GM11168 (cell line): Measurements from ENCODE around the gene WFDC8.

Experiments used
- in situ Hi-C: fragments of 300-500 bp; cut with MboI; formaldehyde crosslinking; loops from one replicate; pipeline ENCODE4 v1.12.0; 2022; ENCODE audit warnings: low sequenced_read_pairs; ENCODE audit not compliant: unreplicated experiment

The WFDC8 gene

GRCh38 chr20:45552456-45552855 is 26.6 kb downstream of the WFDC8 start:
- in situ Hi-C loops, result no loop called here

GRCh38 chr20:45550765-45551164 is 28.3 kb downstream of the WFDC8 start:
- in situ Hi-C loops, result no loop called here

- in situ Hi-C loops, result no loop called here
Measured at GRCh38 chr20:45548410-45548809, 30.7 kb downstream of the WFDC8 start.

- in situ Hi-C loops, result no loop called here
Measured at GRCh38 chr20:45547206-45547770, 31.8 kb downstream of the WFDC8 start, which contains the start of gene EPPIN. EPPIN (minus strand) TSS chr20:45547401; CDS start chr20:45547357, 44 bp downstream.

GRCh38 chr20:45545754-45546453 is 33.2 kb downstream of the WFDC8 start:
- in situ Hi-C loops, result no loop called here

- in situ Hi-C loops, result no loop called here
Measured at GRCh38 chr20:45545351-45545750, 33.7 kb downstream of the WFDC8 start.

DNA sequence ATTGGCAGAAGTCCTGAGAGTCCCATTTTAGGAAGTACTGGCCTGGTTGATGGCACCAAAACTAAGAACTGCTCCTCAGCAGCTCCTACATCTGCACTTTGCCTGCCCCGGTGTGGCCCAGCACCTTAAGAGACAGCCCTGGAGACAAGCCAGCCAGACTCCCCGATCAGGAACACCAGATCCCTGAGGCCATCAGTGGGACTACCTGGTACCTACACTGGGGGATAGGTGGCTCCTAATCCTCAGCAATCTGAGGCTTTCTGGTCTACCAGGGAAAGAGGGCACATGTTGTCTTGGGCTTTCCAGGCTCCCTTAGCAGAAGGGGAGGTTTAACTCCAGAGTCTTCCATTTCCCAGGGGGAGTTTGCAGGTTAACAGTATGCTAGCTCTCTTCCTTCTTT is 39.7 kb downstream of the WFDC8 start, which contains the start of gene WFDC6:
Gene WFDC6 (minus strand): TSS at position 101 of the 400 bp plus-strand sequence. CDS start 75 bp downstream, at position 26.
- in situ Hi-C loops, result no loop called here

DNA sequence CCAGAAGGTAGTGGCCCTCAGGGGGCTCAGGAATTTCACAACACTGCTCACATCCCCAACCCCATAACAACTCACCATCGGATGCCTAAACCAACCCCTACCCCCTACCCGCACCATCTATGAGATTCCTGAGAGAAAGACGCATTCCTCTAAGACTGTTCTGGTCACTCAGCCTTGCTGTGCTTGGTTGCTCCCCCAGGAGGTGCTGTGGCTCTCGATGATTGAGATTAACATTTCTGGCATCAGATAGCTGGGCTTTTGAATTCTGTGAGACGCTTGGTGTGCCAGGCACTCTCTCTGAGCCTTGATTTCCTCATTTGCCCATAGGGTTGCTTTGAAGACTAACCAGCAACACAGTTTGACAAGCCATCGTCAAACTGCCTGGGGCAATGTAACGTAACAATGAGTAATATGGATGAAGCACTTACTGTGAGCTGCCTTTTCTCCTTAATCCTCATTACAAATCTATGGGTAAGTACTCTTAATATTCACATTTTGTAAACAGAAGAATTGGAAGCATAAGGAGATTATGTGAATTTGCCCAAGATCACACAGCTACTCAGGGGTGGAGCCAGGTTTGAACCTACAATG is 40.8 kb downstream of the WFDC8 start:
- in situ Hi-C loops, result no loop called here

GRCh38 chr20:45527294-45527693 is 51.8 kb downstream of the WFDC8 start:
- in situ Hi-C loops, result no loop called here

DNA sequence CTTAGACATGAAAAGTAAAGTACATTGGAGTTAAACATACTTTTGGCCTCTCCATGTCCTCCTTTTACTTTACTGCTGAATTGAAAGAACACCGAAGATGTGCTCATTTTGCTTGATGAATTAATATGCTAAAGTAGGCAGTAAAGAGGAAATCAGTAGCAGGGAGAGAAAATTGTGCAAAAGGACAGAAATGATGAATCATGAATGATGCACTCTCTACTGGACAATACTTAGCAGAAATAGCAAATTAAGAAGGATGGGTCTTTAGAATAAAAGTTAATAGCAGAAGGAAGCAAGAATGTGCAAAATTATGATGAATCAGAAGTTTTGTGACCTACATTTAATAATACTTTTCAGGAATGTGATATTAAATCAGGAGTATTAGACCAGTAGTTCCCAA is 55.3 kb downstream of the WFDC8 start:
- in situ Hi-C loops, result no loop called here

DNA sequence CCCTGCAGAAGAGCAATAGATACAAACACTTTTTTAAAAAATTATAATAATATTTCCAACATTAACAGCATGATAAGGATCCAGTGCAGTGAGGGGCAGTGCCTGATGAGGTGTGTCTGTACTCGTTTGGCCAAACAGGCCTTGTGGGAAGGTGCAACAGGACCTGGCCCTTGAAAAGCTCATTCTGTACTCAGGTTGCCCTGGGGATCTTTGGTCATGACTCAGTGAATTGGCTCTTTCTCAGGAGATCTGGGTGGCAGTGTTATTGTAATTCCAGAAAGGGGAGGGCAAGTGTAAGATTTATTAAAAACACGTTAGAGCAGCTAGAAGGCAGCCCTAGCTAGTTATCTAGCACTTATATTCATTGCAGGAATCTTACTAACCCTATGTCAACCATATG is 60.8 kb downstream of the WFDC8 start:
- in situ Hi-C loops, result no loop called here

- in situ Hi-C loops, result no loop called here
Measured at GRCh38 chr20:45515147-45515913, 63.8 kb downstream of the WFDC8 start, which contains the start of gene SPINT3. SPINT3 (minus strand) TSS chr20:45515622; CDS start chr20:45515608, 14 bp downstream.

DNA sequence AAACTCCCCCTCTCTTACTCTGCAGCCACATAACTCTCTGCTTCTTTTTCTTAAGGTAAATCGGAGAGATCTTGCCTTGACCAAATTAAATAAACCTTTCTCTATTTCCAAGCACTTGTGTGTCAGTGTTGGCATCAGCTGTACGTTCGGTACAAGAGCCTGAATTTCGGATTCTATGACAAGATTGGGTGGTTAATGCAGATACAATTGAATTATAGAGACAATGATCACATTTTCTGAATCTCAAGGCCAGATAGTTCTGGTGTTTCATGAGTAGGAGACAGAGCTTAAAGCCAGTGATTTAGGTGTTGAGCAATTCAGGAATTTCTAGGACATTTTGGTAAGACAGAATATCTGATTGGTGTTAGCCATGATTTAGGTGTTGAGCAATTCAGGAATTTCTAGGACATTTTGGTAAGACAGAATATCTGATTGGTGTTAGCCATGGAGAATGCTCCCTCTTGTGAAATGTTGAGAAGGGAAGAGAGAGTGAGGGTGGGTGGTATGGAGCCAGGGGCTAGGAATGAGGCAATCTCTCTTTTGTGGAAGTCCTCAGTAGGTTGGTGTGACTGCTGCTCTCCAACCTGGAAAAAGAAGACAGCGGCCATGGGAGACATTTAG is 68.7 kb downstream of the WFDC8 start:
- in situ Hi-C loops, result no loop called here

DNA sequence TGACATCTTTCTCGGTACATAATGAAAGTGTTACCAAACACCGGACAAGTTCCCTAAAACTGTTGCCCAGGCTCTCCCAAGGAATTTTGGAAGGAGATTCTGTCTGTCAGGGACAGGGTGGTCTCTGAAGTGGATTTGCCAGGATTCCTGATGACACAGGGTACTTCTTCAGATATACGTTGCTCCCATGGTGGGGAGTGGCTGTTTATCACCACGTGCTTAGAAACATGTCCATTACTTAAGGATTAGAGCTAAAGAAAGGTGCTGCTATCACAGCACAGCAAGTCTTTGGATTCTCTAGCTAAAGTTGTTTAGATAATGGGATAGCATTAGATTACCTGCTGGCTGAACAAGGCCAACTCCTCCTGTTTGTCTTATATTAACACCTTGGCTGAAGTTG is 70.0 kb downstream of the WFDC8 start:
- in situ Hi-C loops, result no loop called here

DNA sequence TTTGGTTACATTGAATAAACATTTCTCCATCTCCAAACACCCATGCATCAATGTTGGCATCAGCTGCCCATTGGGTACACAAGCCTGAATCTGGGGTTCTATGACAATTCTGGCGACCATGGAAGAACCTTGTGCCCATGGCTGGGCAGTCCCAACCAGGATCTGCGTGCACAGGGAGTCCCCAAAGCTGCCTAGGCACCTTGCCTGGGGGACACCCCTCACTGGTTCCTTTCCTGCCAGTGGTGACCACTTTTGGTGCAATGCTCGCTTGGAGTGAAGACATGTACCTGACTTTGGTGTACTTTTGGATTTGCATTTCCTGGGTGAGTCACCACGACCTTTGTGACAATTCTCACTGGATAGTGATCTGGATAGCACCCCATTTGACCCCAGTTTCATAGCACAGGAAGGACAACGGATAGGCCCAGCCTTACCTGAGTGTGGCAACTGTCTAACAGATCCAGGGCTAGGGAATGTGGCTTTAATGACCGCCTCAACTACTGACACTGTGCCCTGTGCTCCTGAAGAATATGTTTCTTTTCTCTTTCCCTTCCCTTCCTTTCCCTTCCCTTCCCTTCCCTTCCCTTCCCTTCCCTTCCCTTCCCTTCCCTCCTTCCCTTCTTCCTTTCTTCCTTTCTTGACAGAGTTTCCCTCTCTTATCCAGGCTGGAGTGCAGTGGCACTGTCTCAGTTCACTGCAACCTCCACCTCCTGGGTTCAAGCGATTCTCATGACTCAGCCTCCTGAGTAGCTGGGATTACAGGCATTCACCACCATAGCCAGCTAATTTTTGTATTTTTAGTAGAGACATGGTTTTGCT is 70.8 kb downstream of the WFDC8 start:
- in situ Hi-C loops, result no loop called here

DNA sequence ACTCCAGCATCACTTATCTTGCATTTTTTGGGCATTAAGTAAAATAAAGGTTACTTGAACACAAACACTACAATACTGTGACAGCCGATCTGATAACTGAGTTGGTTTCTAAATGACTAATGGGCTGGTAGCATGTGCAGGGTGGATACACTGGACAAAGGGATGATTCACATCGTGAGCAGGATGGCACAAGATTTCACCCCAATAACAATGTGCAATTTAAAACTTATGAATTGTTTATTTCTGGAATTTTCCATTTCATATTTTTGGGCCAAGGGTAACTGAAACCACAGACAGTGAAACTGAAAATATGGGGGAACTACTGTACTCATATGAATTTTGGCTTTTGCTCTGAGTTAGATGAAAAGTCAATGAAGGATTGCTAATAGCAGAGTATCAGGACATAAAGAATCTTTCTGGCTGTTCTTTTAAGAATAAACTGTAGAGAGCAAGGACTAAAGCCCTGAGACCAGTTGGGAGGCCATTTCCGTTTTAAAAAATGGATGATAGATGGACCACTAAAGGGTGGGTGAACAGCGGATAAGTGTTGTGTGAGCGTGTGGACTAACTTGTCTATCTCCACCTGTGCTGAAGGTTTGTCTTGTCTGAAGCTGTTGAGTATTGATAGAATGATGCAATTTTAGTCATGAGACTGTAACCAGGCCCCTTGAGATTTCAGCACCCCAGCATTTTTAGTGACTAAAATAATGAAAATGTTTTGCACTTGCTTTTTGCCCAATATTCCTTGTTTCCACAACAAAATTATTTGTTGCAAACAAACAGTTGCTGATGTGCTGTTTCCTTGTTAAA is 71.9 kb downstream of the WFDC8 start:
- in situ Hi-C loops, result no loop called here

DNA sequence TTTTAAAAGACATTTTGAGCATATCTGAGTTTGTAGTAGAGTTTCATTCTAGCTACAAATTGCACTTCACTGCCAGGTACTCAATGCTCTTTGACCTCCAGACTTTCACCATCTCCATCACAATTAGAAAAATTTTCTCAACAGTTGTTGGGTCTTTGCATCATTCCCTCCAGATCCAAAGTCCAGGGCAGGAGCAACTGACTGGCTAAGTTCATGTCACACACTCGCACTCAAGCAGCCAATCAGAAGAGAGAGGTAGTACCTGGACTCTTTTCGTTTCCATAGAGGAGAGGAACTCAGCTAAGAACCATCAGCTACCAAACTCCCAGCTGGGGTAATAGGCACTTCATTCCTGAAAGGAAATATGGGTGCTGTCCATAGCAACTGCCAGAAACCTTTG is 72.7 kb downstream of the WFDC8 start:
- in situ Hi-C loops, result no loop called here

DNA sequence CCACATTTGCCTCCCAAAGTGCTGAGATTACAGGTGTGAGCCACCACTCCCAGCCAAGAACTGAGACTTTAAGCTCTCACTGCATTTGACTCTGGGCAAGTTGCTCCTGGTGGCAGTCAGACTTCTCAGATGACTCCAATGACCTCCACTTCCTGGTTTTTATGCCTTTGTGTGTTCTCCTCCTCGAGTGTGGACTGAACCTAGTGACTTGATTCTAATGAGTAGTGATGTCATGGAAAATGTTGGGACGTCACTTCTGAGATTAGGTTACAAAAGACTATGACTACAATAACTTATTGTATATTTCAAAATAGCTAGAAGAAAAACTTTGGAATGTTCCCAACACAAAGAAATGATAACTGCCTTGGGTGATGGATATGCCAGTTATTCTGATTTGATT is 75.7 kb downstream of the WFDC8 start:
- in situ Hi-C loops, result no loop called here

DNA sequence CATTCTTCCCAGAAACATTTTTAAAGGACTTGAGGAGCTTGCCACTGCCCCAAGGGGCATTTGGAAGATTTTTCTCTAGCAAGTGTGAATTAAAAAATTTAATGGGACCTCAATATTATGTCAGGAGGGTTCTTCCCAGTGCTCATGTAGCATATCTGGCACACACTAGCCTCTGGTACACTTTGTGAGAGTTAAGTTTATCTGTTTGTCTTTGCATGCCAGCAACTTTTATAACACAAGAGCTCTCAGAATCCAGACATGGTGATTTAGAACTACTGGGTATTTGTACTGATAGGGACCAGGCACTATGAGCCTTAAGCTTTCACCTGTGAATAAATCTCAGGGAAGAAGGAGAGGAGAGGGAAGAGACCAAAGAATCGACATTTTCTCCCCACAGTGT is 76.5 kb downstream of the WFDC8 start:
- in situ Hi-C loops, result no loop called here
